Thyroid gland (tissue), 4 donors: ENCODE results near the gene H3-3A.

ENCODE experiments used
- POLR2A ChIP-seq, 2 donors: fragments of 450-650 bp; IDR thresholded peaks; one replicate each; pipeline ENCODE4 v1.6.1; 2017; ENCODE audit warnings: antibody characterized with exemption in 2 of 2, mild to moderate bottlenecking in 2 of 2, moderate library complexity in 1 of 2
- TF ChIP-seq, protein P1 (sequence below), 6 experiments: fragments of 200-600 bp in 3 of 6; fragments of 450-650 bp in 3 of 6; sonication (generic) in 3 of 6; IDR thresholded peaks; one replicate each; pipeline ENCODE4 v1.5.1; 2016 to 2019; ENCODE audit warnings: antibody characterized with exemption in 6 of 6, mild to moderate bottlenecking in 2 of 6, inconsistent platforms in 1 of 6, moderate library complexity in 1 of 6

GRCh38 chr1:226035915-226036314, 26.6 kb upstream of the H3-3A start:
- TF ChIP-seq, protein P1, sequence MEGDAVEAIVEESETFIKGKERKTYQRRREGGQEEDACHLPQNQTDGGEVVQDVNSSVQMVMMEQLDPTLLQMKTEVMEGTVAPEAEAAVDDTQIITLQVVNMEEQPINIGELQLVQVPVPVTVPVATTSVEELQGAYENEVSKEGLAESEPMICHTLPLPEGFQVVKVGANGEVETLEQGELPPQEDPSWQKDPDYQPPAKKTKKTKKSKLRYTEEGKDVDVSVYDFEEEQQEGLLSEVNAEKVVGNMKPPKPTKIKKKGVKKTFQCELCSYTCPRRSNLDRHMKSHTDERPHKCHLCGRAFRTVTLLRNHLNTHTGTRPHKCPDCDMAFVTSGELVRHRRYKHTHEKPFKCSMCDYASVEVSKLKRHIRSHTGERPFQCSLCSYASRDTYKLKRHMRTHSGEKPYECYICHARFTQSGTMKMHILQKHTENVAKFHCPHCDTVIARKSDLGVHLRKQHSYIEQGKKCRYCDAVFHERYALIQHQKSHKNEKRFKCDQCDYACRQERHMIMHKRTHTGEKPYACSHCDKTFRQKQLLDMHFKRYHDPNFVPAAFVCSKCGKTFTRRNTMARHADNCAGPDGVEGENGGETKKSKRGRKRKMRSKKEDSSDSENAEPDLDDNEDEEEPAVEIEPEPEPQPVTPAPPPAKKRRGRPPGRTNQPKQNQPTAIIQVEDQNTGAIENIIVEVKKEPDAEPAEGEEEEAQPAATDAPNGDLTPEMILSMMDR (IDR thresholded peaks at IDR 0.05), result no peak
- TF ChIP-seq POLR2A (IDR thresholded peaks at IDR 0.05), result no peak
